GM12873 (cell line): ENCODE results near the gene STAT5B.

Experiments
- TF ChIP-seq, protein P1 (sequence below): IDR thresholded peaks from 2 replicates; pipeline ENCODE4 v1.5.1; 2012; ENCODE audit warnings: low read depth, mild to moderate bottlenecking, moderate library complexity, low read length, control low read depth; ENCODE audit not compliant: insufficient read depth; ENCODE audit errors: missing control alignments

STAT5B gene

GRCh38 chr17:42276609-42277341 lies 584 bp upstream of the STAT5B start:
- TF ChIP-seq, protein P1, sequence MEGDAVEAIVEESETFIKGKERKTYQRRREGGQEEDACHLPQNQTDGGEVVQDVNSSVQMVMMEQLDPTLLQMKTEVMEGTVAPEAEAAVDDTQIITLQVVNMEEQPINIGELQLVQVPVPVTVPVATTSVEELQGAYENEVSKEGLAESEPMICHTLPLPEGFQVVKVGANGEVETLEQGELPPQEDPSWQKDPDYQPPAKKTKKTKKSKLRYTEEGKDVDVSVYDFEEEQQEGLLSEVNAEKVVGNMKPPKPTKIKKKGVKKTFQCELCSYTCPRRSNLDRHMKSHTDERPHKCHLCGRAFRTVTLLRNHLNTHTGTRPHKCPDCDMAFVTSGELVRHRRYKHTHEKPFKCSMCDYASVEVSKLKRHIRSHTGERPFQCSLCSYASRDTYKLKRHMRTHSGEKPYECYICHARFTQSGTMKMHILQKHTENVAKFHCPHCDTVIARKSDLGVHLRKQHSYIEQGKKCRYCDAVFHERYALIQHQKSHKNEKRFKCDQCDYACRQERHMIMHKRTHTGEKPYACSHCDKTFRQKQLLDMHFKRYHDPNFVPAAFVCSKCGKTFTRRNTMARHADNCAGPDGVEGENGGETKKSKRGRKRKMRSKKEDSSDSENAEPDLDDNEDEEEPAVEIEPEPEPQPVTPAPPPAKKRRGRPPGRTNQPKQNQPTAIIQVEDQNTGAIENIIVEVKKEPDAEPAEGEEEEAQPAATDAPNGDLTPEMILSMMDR, result no peak

DNA sequence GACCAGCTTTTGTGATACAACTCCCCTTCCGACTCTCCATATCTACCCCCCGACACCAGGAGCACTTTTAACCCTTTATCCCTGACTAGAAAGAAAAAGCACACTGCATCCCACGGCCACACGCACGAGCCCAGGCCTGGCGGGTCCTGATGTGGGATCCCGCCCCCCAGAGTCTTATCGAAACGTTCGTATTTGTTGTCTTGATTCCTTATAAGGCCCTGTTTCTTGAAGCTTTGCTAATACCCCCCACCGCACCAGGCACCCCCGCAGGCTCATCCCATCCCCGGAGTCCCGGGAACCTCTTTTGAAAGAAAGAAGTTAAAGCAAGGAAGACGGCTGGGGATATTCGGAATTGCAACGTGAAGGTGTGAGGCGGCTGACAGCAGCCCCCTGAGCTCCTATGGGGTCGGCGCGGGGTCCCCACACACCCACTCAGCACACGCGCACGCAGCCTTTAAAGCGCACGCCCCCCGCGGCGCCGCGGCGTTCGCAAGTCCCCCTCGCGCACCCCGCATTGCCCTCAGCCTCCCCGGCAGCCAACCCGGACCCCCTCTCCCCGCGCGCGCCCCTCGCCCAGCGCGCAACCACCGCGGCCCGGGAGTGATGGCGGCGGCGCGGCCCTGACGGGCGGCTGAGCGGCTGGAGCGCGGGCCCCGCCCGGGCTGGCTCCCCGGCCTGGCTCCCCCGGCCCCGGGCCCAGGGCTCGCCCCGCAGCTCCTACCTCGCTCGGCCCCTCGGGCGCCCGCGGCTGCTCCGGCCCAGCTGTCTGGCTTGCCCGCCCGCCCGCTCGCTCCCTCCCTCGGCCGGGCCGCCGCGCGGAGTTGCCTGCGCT lies 448 bp downstream of the STAT5B start:
- TF ChIP-seq, protein P1, result no peak

GRCh38 chr17:42274812-42275526 lies 1.2 kb downstream of the STAT5B start:
- TF ChIP-seq, protein P1, result no peak

DNA sequence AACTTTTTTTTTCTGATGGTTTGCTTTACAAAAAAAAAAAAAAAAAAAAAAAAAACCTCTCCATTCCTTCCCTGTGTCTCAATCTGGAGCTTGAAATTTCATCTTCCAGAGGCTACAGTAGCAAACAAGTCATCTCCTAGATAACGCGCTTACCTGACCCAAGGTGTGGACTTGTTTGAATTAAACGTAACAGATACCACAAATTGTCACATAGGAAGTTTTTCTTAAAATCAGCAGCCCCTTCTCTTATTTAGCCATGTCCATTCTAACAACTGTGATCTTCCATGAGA lies 2.0 kb downstream of the STAT5B start:
- TF ChIP-seq, protein P1, result no peak

GRCh38 chr17:42273474-42274252 lies 2.5 kb downstream of the STAT5B start:
- TF ChIP-seq, protein P1, result no peak

DNA sequence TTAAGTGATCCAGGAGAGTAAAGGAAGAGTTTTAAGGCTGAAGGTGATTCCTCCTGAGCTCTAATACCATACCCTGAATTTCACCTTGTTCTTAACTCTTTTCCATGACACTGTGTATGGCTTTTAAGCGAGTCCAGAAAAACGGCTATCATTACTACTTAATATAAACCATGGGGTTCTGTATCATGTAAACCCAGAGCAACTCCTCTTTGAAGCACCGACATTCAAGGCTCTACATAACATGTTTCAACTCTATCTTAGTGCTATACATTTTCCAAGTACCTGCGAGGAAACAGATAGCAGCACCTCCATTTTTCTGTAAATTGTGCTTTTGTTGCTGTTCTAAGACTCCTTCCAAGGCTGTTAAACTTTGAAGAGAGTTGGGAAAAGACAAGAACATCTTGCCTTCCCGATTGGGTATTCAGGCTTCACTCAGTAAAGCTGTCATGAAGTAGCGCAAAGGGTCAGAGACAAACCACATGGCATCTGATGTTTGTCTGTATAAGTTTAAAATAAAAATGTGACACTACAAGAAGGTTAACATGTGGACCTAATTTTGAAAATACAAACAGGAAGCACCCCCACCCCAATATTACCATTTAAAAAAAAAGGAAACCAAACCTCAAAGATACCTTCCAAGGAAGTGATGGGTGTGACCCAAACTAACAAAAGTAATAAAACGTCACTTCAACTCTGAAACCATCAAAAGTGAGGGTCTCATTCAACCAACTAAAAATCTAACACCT lies 3.9 kb downstream of the STAT5B start:
- TF ChIP-seq, protein P1, result no peak
